Progenitor cell of endocrine pancreas (in vitro differentiated cells): ENCODE data around the gene CD300LG. TPM values are rescaled to one million over a fixed set of nuclear protein-coding genes. Genes with fewer than 3 reads are reported as not detected.

Experiments
- DNase-seq: peaks from one replicate; pipeline ENCODE4 v3.0.0; 2021; ENCODE audit warnings: low spot score; ENCODE audit not compliant: unreplicated experiment
- H3K27ac Mint-ChIP-seq: 2 replicates; pipeline ENCODE4 v1.8.0; 2021; ENCODE audit warnings: mild to moderate bottlenecking, moderate library complexity, mixed read lengths
- H3K27me3 Mint-ChIP-seq: 2 replicates; pipeline ENCODE4 v1.8.0; 2021; ENCODE audit warnings: mixed read lengths
- H3K36me3 Mint-ChIP-seq: 2 replicates; pipeline ENCODE4 v1.8.0; 2022; ENCODE audit warnings: mixed read lengths; ENCODE audit not compliant: insufficient read depth
- H3K4me1 Mint-ChIP-seq: 2 replicates; pipeline ENCODE4 v1.8.0; 2021; ENCODE audit warnings: low read depth, mixed read lengths
- H3K4me3 Mint-ChIP-seq: 2 replicates; pipeline ENCODE4 v1.8.0; 2021; ENCODE audit warnings: low read depth, mild to moderate bottlenecking, moderate library complexity, mixed read lengths
- H3K9me3 Mint-ChIP-seq: 2 replicates; pipeline ENCODE4 v1.8.0; 2021; ENCODE audit warnings: low read depth, mixed read lengths
- total RNA-seq: library from RNA; stranded (reverse); gene quantifications from 2 replicates; pipeline ENCODE4 v1.2.1, GENCODE V29; 2021
- TF ChIP-seq, protein P1 (sequence below): fragments of 200-600 bp; sonication (generic); IDR thresholded peaks from one replicate; pipeline ENCODE4 v1.5.0; 2021; ENCODE audit warnings: antibody characterized with exemption, mild to moderate bottlenecking; ENCODE audit not compliant: unreplicated experiment

Gene CD300LG
- total RNA-seq, 1 donor from 2014 or later: not detected

DNA sequence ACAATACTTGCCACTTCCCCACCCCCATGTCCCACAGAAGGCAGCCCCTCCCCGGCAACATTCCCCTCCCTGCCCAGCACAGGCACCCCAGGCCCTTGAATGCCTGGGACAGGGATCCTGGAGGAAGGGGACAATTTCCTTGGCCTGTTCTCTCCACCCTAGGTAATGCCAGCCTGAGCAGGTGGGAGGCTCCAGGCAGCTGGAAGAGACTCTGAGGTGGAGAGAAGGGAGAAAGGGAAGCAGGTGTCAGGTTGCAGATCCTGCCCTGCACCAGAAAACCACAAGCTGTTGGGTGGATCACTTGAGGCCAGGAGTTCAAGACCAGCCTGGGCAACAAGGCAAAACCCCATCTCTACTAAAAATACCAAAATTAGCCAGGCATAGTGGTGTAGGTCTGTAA is 51.5 kb downstream of the CD300LG start:
- Mint-ChIP-seq H3K4me1 (peaks cover 8% of the 10 kb centered on the region), H3K4me3 (no peak overlapping the region), H3K27ac (no peak overlapping the region), H3K9me3 (no peaks in the 10 kb centered on the region), H3K27me3 (peaks cover 37% of the 10 kb centered on the region), H3K36me3 (no peaks in the 10 kb centered on the region)
- TF ChIP-seq, protein P1, sequence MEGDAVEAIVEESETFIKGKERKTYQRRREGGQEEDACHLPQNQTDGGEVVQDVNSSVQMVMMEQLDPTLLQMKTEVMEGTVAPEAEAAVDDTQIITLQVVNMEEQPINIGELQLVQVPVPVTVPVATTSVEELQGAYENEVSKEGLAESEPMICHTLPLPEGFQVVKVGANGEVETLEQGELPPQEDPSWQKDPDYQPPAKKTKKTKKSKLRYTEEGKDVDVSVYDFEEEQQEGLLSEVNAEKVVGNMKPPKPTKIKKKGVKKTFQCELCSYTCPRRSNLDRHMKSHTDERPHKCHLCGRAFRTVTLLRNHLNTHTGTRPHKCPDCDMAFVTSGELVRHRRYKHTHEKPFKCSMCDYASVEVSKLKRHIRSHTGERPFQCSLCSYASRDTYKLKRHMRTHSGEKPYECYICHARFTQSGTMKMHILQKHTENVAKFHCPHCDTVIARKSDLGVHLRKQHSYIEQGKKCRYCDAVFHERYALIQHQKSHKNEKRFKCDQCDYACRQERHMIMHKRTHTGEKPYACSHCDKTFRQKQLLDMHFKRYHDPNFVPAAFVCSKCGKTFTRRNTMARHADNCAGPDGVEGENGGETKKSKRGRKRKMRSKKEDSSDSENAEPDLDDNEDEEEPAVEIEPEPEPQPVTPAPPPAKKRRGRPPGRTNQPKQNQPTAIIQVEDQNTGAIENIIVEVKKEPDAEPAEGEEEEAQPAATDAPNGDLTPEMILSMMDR: no peak
- no peak for DNase-seq

DNA sequence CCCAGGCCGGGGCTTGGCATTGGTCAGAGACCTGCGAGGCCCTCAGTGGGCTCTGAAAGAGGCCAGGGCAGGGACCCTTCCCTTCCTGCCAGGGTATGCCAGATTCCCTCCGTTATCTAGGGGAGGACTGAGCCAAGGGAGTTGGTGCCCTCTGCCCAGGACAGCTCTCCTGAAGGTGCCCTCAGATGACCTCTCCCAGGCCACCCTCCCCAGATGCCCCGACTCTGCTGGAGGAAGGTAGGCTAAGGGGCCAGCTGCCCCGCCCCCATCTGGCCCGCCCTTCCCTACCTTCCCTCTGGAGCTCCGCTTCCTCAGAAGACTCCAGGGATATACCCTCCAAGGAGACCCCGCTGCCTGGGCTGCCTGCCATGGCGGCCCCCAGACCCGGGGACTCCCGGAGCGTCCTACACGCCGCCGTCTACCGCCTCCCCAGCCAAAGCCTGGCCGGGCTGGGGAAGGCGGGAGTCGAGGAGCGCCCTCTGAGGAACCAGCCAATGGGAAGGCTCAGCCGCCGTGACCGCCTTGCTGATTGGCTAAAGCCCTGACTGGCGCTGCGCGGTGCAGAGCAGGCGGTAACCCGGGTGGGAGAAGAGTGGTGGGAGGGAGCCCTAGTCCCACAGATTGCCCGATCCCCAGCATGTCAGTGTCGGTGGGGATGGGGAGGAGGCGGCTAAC is 53.3 kb downstream of the CD300LG start:
- Mint-ChIP-seq H3K27ac (no peak overlapping the region), H3K4me1 (peaks cover 8% of the 10 kb centered on the region), H3K4me3 (peak overlapping the region; percentile 68), H3K27me3 (peaks cover 54% of the 10 kb centered on the region), H3K36me3 (no peaks in the 10 kb centered on the region), H3K9me3 (no peaks in the 10 kb centered on the region)
- DNase-seq: peak; percentile 76
- TF ChIP-seq, protein P1: no peak

DNA sequence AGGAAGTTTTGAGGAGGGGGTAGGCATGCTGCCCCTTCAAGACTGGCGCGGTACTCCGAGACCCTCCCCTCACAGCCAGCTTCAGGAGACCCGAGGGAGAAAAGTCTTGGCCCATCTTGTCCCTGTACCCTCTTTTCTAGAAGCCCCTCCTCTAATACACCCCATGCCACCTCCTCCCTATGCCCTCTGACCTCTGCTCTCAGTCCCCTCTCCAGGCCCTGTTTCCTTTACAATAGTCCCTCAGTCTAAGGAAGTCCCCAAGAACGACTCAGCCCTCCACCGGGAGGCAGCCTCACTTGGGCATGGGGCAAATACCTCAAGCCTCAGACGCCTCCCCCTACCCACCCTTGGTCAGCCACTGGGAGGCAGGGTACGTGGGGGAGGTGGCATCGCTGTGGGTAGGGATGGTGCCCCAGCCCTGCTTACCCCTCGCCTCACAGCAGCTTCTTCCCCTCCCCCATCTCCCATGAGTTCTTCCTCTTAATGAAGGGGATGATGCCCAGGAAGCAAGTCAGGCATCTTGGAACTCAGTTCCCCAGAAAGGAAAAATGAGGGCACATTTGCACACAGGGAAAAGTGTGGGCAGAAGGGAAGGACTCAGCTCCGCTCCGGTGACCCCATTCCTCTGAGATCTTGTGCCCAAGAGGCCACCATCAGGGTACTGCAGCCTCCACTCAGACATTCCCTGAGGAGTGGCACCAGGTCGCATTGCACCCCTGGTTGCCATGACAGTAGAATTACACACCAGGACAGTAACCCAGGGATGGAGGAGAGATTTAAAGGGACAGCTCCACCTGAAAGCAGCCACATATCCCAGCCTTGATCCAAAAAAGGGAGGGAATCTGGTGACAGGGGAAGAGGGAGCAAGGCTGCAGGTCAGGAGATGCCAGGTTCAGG is 54.1 kb downstream of the CD300LG start:
- H3K4me1 Mint-ChIP-seq: peaks cover 8% of the 10 kb centered on the region
- H3K27me3 Mint-ChIP-seq: peaks cover 62% of the 10 kb centered on the region
- H3K9me3 Mint-ChIP-seq: no peaks in the 10 kb centered on the region
- no peak overlapping the region for H3K27ac Mint-ChIP-seq
- peak overlapping the region; percentile 68 for H3K4me3 Mint-ChIP-seq
- no peak for DNase-seq
- H3K36me3 Mint-ChIP-seq: no peaks in the 10 kb centered on the region
- TF ChIP-seq, protein P1: no peak

DNA sequence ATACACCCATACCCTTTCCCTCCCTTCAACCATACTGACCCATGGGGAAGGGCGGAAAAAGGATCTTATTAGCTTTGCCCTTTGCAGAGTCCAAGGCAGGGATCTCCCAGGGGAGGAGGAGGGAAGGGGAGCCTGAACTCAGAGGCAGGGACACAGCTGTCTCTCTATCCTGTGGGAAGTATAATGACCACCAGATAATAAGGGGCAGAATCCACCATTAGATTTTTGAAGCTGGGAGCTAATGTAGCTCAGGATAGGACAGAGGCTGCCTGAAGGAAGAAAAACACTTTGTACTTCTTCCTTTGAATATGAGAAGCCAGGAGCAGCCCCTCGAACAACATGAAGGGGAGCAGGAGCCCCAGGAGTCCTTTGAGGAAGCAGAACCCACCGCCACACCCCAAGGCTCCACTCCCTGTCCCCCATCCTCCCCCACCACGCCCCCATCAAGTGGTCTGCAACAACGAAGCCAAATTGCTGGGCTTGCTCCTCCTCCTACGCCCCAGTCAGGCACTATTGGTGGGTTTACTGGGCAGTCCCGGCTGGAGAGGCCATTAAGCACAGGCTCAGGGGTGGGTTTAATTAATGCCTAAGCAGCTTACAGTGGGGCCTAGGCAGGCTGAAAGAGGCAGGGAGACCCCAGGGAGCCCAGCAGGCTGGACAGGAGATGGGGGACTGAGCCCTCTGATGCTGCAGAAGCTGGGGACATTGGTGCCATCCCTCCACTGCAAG is 55.0 kb downstream of the CD300LG start:
- Mint-ChIP-seq H3K27me3 (peaks cover 63% of the 10 kb centered on the region), H3K4me1 (peaks cover 10% of the 10 kb centered on the region), H3K4me3 (no peak overlapping the region), H3K9me3 (no peaks in the 10 kb centered on the region), H3K27ac (no peak overlapping the region), H3K36me3 (no peaks in the 10 kb centered on the region)
- TF ChIP-seq, protein P1: no peak
- no peak for DNase-seq

DNA sequence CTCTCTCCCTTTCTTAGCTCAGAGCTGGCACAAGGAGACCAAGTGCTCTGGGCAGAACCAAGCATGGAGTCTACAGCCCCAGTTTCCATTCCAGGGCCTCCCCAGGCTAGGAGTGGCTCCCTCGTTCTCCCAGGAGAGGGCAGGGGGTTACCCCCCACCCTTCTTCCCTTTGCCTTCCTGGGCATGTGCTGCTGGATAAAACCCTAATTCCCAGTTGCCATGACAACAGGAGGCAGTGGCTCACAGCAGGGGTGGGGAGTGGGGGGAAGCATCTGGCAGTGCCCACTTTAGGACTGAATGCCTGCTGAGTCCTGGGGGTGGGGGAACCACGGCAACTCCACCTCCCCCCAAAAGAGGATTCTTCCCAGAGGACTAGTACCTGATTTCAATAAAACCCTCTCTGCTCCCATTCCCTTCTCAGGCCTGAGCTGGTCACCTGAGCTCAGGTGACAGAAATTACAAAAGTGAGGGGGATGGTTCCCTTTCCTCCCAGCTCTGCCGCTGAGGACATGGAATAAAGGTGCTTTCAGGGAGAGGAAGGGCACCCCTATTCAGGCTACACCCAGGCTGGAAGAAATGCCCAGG is 58.5 kb downstream of the CD300LG start:
- TF ChIP-seq, protein P1: no peak
- peaks cover 81% of the 10 kb centered on the region for H3K27me3 Mint-ChIP-seq

More for the DNA sequence above, 58.5 kb downstream of the CD300LG start:
- no peak for DNase-seq
- H3K4me1 Mint-ChIP-seq: peaks cover 12% of the 10 kb centered on the region
- H3K27ac Mint-ChIP-seq: no peak overlapping the region
- no peak overlapping the region for H3K4me3 Mint-ChIP-seq
- H3K36me3 Mint-ChIP-seq: no peaks in the 10 kb centered on the region
- H3K9me3 Mint-ChIP-seq: no peaks in the 10 kb centered on the region
